Measurements from ENCODE around the gene BLOC1S5.
"Not testable (repeated sequence)": the region's sequence is repeated elsewhere in the genome, so short reads cannot be mapped to it uniquely, and the experiment has no call there.

The BLOC1S5 gene

DNA sequence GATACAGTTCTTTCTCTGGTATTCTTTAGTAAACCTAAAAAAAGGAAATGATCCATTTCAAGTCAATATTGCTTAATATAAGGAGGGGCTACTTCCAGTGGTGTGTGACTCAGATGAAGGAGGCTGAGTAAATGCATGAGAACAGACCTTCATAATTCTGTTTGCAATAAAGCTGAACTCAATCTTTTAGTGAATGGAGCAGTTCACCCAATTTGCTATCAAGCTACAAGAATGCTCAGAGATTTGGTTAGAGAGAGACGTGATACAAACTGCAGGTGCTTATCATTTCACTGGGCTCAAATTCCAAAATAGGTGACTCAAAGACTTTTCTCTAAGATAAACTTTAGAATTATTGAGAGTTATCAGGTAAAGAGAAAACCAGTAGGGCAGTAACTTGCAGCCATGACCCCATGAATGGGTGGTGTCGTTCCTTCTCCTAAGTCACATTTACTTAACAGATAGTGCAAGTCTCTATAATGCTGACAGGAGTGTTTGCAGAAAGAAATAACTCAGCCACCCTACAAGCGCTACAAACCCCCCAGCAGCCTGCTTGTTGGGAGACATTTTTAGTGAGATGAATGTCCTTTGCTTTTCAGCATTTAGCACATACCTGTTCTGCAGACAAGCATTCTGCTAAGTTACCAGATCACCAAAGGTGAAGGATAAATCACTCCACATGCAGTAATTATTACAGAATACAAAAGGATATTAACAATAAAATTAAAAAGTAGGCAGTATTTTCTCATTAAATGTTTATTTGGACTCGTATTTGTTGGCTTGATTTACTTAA, 16.4 kb upstream of the BLOC1S5 start:
- DNase-seq: no peak

DNA sequence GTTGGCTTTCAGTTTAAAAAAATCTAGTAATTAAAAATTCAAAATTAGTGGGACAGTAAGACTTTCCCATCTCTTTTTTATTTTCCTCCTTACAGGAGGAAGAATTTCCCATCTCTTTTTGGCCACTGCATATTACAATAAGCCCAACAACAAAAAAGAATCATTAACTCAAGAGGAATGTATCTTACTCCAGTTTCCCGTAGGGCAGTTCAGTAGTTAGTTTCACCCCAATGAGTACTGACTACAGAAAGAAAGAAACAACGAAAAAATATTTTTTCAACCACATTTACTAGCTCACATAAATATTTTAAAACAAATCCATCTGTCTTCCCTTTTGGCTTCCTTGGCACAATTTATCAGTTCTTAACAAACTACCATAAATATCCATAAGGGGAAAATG, 14.9 kb upstream of the BLOC1S5 start:
- DNase-seq: no peak

DNA sequence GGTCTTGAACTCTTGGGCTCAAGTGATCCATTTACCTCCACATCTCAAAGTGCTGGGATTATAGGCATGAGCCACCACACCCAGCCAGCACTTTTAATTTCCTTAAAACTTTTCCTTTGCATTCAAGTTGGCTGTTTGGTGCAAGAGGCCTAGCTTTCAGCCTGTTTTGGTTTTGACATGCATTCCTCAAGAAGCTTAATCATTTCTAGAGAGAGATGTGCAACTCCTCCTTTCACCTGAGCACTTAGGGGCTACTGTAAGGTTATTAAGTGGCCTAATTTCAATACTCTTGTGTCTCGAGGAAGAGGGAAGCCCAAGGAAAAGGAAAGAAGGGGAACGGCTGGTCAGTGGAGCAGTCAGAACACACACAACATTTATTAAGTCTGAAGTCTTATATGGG, 13.8 kb upstream of the BLOC1S5 start:
- no peak for DNase-seq

DNA sequence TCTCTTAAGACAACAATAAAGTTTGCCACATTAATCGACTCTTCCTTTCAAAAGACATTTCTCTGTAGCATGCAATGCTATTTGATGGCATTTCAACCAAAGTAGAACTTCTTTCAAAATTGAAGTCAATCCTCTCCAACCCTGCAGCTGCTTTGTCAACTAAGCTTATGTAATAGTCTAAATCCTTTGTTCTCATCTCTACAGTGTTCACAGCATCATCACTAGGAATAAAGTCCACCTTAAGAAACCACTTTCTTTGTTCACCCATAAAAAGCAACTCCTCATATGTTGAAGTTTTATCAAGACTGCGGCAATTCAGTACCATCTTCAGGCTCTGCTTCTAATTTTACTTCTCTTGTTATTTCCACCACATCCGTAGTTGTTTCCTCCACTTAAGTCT, 11.5 kb upstream of the BLOC1S5 start:
- DNase-seq: no peak

GRCh38 chr6:8075185-8075584, 11.0 kb upstream of the BLOC1S5 start:
- no peak for DNase-seq

GRCh38 chr6:8074213-8074612, 10.0 kb upstream of the BLOC1S5 start:
- no peak for DNase-seq

- no peak for DNase-seq
Observed at GRCh38 chr6:8073758-8074157, 9.6 kb upstream of the BLOC1S5 start.

- DNase-seq: no peak
Observed at GRCh38 chr6:8070718-8071117, 6.5 kb upstream of the BLOC1S5 start.

DNA sequence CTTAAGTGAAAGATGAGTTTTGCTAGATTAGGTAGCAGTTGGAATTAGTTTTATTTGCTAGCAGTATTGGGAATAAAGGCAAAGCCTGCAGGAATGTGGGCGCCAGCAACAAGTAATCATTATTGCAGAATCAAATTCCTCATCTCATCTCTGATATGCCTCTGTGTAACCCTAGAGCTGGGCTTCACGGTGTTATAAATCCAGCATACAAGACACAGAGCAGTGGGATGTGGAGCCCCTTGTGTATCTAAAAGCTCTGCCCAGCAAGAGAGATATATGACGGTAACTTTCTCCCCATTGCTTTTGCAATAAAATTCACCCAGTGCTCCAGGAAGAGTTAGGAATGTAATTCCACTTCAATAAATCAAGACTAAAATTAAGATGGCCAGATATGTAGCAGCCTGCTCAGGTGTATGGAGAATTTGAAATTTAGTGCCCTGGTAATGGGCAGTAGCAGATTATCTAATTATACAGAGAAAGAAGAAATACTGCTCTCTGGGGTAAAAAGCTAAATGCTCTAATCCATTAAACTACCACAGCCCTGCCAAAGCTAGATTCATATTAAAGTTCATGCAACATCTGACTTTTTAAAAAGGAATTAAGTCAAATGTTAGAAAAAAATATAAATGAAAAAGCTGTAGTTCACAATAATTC, 5.6 kb upstream of the BLOC1S5 start:
- DNase-seq: no peak

DNA sequence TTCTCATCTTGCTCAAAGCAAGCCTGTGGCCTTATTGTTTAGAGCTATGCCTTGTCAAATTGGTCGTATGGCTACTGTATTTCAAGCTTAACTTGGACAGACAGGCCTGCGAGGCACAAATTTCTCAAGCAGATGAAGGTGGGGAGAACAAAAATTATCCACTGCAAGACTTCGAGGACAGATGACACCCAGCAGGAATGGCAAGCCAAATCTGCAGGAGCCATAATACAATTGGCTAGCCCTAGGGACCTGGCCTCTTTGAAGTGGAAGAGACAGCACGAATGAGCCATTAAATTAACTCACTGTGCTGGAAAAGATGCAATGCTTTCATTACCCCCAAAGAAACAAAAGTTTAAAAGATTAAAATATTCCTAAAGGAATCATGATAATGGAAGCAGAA, 5.0 kb upstream of the BLOC1S5 start:
- no peak for DNase-seq

DNA sequence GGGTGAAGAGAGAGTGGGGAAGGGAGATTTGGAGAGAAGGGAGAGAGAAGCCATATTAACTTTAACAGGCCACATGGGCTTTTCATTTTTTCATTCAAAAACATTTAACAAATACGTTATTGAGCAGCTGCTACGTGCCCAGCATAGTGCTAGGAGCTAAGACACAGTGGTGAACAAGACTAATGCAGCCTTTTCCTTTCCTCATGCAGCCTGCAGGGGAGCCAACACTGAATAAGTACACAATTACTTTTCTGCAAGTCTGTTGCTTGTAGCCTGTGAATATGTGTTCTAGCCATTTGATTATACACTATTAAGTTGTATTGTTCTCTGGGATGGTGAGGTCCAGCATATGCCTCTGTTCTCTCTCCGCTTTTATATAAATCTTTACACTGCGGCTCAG, 1.9 kb upstream of the BLOC1S5 start:
- DNase-seq: no peak

- DNase-seq: no peak
Observed at GRCh38 chr6:8065519-8065911, 1.3 kb upstream of the BLOC1S5 start.

GRCh38 chr6:8064638-8065518, 689 bp upstream of the BLOC1S5 start:
- no peak for DNase-seq

GRCh38 chr6:8061736-8062135, 2.5 kb downstream of the BLOC1S5 start:
- no peak for DNase-seq

DNA sequence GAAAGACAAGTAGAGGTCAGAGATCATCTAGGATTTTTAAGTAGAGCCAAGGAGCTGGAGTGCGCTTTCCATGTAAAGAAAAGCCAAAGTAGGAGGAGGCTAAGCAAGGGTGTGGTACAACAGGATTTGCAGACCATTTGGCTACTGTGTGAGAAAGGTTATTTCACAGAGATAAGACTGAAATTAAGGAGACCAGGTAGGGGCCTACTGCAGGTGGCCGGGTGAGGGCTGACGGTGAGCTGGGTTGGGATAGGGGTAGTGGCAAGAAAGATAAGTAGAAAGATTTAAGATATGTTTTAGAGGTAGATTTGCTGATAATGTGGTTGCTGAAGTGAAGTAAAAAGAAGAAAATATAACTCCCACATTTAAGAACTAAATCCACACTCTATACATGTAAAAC, 3.8 kb downstream of the BLOC1S5 start:
- no peak for DNase-seq

GRCh38 chr6:8059129-8059528, 5.1 kb downstream of the BLOC1S5 start:
- DNase-seq: no peak

- DNase-seq: no peak
Observed at GRCh38 chr6:8057793-8058192, 6.4 kb downstream of the BLOC1S5 start.

DNA sequence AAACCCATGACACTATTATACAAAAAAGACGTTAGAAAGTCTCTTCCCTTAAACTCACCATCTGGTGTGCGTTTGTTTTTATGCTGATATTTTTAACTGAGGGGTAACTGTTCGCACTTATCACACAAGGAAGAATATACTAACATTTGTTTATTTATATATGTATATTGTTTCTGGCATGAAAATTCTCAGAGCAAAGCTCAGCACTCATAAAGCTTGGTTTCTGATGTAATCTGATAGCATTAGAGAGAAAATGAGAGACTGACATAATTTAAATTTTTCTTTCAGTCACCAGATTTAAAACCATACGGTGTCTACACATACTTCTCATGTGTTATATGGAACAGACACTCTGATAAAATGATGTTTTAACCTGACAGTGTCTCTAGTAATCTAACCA, 6.9 kb downstream of the BLOC1S5 start:
- no peak for DNase-seq

GRCh38 chr6:8054276-8054675, 9.9 kb downstream of the BLOC1S5 start:
- DNase-seq: no peak

- no peak for DNase-seq
Observed at GRCh38 chr6:8047541-8048292, 16.5 kb downstream of the BLOC1S5 start.

GRCh38 chr6:8045769-8046168, 18.4 kb downstream of the BLOC1S5 start:
- DNase-seq: not testable (repeated sequence)

GRCh38 chr6:8043221-8043620, 21.0 kb downstream of the BLOC1S5 start:
- no peak for DNase-seq
